Esophagus squamous epithelium (tissue), 4 donors: ENCODE data around the gene CARMIL1.

Source experiments
- CTCF ChIP-seq, 6 experiments: fragments of 450-650 bp in 4 of 6; fragments of 200-600 bp in 2 of 6; sonication (generic) in 2 of 6; IDR thresholded peaks; one replicate each; pipeline ENCODE4 v1.5.1; 2016 to 2019; ENCODE audit warnings: antibody characterized with exemption in 6 of 6, mild to moderate bottlenecking in 4 of 6, moderate library complexity in 4 of 6
- POLR2A ChIP-seq, 4 donors: fragments of 450-650 bp; IDR thresholded peaks; one replicate each; pipeline ENCODE4 v1.6.1; 2017; ENCODE audit warnings: antibody characterized with exemption in 4 of 4, mild to moderate bottlenecking in 4 of 4, moderate library complexity in 3 of 4

- TF ChIP-seq CTCF (IDR thresholded peaks at IDR 0.05) (no peak), POLR2A (IDR thresholded peaks at IDR 0.05) (no peak)
Measured at GRCh38 chr6:25277857-25278256, 1.3 kb upstream of the CARMIL1 start.
